ENCODE results near the gene S100A7.

DNA sequence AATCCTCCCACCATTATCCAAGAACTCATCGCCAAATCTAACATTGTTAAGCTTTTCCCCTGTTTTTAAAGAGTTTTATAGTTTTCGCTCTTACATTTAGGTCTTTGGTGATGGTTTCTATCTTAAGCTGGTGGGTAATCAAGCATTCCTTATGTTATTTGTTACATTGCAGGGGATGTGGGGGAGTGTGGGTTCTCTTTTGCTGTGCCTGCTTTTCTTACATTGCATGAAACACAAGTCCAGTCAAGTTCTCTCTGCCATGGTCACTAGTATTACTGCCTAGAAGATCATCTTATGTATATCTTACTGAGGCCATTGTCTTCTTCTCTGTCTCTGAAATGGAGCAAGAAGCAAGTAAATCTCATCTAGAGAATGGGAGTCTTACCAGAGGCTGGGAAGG lies 27.3 kb upstream of the S100A7 start:
- TF ChIP-seq, protein P1, sequence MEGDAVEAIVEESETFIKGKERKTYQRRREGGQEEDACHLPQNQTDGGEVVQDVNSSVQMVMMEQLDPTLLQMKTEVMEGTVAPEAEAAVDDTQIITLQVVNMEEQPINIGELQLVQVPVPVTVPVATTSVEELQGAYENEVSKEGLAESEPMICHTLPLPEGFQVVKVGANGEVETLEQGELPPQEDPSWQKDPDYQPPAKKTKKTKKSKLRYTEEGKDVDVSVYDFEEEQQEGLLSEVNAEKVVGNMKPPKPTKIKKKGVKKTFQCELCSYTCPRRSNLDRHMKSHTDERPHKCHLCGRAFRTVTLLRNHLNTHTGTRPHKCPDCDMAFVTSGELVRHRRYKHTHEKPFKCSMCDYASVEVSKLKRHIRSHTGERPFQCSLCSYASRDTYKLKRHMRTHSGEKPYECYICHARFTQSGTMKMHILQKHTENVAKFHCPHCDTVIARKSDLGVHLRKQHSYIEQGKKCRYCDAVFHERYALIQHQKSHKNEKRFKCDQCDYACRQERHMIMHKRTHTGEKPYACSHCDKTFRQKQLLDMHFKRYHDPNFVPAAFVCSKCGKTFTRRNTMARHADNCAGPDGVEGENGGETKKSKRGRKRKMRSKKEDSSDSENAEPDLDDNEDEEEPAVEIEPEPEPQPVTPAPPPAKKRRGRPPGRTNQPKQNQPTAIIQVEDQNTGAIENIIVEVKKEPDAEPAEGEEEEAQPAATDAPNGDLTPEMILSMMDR (IDR thresholded peaks at IDR 0.05): no peak
- TF ChIP-seq POLR2A (IDR thresholded peaks at IDR 0.05) (no peak), POLR2AphosphoS5 (IDR thresholded peaks at IDR 0.05) (no peak)
